Kidney (tissue), 14 donors: ENCODE measurements around the gene DTNB. TPM values are rescaled to one million over a fixed set of nuclear protein-coding genes. Genes with fewer than 3 reads are reported as not detected.
A peak's percentile ranks its signal among the peaks of the same experiment; 100 is the strongest.

Source experiments
- DNase-seq, 5 donors: peaks; one replicate each; pipeline ENCODE4 v3.0.0-alpha.2; 2013 to 2020
- FAIRE-seq: peaks from 2 replicates; lab custom pipeline; 2012; peaks lifted over from hg19 to GRCh38; lab: Jason Lieb, UNC
- H3K27ac ChIP-seq, 2 donors: one replicate each; pipeline ENCODE4 v1.7.0; 2013; ENCODE audit warnings: low read depth in 2 of 2, low read length in 2 of 2, inconsistent platforms in 1 of 2
- H3K27me3 ChIP-seq: one replicate; pipeline ENCODE4 v1.7.1; 2013; ENCODE audit warnings: low read length, inconsistent platforms; ENCODE audit not compliant: control insufficient read depth, insufficient read depth
- H3K36me3 ChIP-seq, 3 donors: one replicate each; pipeline versions ENCODE4 v1.7.0 to v1.7.1; 2013; ENCODE audit warnings: low read length in 3 of 3, control low read depth in 1 of 3, inconsistent platforms in 1 of 3; ENCODE audit not compliant: insufficient read depth in 3 of 3, control insufficient read depth in 2 of 3
- H3K4me1 ChIP-seq, 3 donors: one replicate each; pipeline versions ENCODE4 v1.7.0 to v1.7.1; 2013; ENCODE audit warnings: low read length in 3 of 3, inconsistent platforms in 1 of 3, low read depth in 1 of 3; ENCODE audit not compliant: control insufficient read depth in 2 of 3, insufficient read depth in 2 of 3
- H3K4me3 ChIP-seq, 3 donors: one replicate each; pipeline versions ENCODE4 v1.7.0 to v1.8.1; 2013; ENCODE audit warnings: low read length in 3 of 3, control low read depth in 1 of 3, inconsistent platforms in 1 of 3
- H3K9ac ChIP-seq, 3 donors: one replicate each; pipeline versions ENCODE4 v1.7.0 to v1.7.1; 2013; ENCODE audit warnings: low read length in 3 of 3, control low read depth in 1 of 3, inconsistent platforms in 1 of 3
- H3K9me3 ChIP-seq, 3 donors: one replicate each; pipeline versions ENCODE4 v1.7.0 to v1.7.1; 2013; ENCODE audit warnings: low read length in 3 of 3, control low read depth in 1 of 3, inconsistent platforms in 1 of 3; ENCODE audit not compliant: control insufficient read depth in 2 of 3, insufficient read depth in 1 of 3
- intact Hi-C: fragments of 100-400 bp; cut with DNase I; formaldehyde crosslinking; loops from one replicate; pipeline ENCODE4 v1.11.1; 2022
- polyA plus RNA-seq: library from polyadenylated mRNA; stranded (reverse); fragments of 350-450 nt; fragmentation: Illumina TruSeq; extraction: RNeasy Lipid Tissue Mini Kit (QIAGEN cat#74804); gene quantifications from one replicate; pipeline ENCODE4 v1.2.3, GENCODE V29; 2014; ENCODE audit warnings: low read depth, low replicate concordance; ENCODE audit not compliant: insufficient read depth
- total RNA-seq: library from RNA; stranded (reverse); fragmentation: NEBNext Ultra II Directional; extraction: Animal tissue kit (Norgen Biotek cat#: 25700); gene quantifications from one replicate; pipeline ENCODE4 v1.2.1, GENCODE V29; 2021
- TF ChIP-seq, protein P1 (sequence below): IDR thresholded peaks from 3 replicates; pipeline ENCODE4 v1.5.1; 2012; ENCODE audit warnings: mild to moderate bottlenecking, moderate library complexity, borderline replicate concordance; ENCODE audit not compliant: insufficient read depth; ENCODE audit errors: extremely low read depth
- donor health status: control.
- donor health status: control.
- donor health status: control.
- donor health status: control.
- donor health status: control.
- donor health status: DM: yes; HTN: yes; CAD: no.
- donor health status: Normal renal cell carcinoma (clear cell type).

Gene DTNB
- total and polyA plus RNA-seq, 2 donors from 2014 or later: 23.0 to 28.1 TPM

DNA sequence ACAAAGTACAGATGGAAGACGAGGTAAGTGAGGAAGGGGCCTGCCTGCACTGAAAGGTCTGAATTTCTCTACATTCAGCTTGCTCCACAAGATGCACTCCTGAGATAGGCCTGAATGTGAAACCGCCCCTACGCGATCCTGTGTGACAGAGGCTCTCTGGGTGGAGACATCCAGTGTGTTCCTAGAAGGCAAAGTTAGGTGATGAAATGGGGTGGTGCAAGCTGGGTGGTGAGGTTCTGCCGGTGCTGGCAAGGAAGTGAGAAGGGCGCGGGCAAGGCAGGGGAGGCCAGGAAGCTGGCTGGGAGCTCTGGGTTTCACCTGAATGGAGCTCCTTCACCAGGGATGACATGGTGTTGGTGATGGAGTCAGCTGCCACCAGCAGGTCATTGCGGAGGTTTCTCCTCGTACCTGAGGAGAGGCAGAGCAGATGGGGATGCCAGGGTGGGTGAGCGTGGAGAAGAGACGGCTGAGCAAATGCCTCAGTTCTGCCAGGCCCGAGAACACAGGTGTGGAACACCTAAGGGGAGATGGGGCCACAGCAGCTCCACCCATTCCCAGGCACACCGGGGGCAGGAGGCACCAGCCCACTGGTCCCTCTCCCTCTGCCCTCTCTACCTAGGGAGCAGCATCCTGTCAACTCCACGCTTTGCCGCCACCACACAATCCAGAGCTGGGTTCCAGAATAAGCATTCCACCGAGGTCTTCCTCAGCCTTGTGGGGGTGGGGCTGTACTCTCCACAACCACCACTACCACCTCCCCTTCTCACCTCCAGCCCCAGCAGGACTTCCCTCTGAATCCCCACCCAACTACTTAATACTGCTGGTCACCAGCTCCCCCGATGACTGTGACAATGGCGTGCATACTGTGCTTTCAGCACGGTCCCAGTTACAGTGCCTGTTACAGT, 286.2 kb downstream of the DTNB start:
- FAIRE-seq (no peak), DNase-seq (peak in 1 of 5 donors; percentile 53)
- H3K27me3 ChIP-seq: no peaks in the 10 kb centered on the region
- no peaks in the 10 kb centered on the region for H3K9me3 ChIP-seq
- H3K27ac ChIP-seq: no peak overlapping the region
- H3K9ac ChIP-seq: no peak overlapping the region
- TF ChIP-seq, protein P1, sequence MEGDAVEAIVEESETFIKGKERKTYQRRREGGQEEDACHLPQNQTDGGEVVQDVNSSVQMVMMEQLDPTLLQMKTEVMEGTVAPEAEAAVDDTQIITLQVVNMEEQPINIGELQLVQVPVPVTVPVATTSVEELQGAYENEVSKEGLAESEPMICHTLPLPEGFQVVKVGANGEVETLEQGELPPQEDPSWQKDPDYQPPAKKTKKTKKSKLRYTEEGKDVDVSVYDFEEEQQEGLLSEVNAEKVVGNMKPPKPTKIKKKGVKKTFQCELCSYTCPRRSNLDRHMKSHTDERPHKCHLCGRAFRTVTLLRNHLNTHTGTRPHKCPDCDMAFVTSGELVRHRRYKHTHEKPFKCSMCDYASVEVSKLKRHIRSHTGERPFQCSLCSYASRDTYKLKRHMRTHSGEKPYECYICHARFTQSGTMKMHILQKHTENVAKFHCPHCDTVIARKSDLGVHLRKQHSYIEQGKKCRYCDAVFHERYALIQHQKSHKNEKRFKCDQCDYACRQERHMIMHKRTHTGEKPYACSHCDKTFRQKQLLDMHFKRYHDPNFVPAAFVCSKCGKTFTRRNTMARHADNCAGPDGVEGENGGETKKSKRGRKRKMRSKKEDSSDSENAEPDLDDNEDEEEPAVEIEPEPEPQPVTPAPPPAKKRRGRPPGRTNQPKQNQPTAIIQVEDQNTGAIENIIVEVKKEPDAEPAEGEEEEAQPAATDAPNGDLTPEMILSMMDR: no peak
- peaks cover 0 to 5% (median 0%) of the 10 kb centered on the region in 3 donors for H3K36me3 ChIP-seq
- no peaks in the 10 kb centered on the region for H3K4me1 ChIP-seq
- no peak overlapping the region for H3K4me3 ChIP-seq
- intact Hi-C loops: no loop called here

DNA sequence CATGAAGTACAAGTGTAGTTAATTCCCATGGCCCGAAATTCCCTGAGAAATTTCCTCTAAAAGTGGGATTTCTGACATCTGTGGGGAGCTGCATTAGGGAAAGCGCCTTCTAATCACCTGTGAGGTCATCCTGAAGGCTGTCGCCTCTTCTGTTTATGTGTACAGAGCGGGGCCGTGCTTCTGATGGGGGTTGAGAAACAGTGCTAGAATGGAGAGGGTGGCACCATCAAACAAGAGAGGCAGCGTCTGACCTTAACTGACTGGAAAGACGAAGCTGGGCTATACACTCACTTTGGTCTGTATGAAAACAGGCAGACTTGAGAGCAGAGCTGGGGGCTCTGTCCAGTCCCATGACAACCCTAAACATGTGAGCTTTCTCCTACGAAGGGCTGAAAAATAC, 287.5 kb downstream of the DTNB start:
- Histone ChIP-seq H3K4me3 (no peak overlapping the region), H3K27me3 (no peaks in the 10 kb centered on the region), H3K4me1 (no peaks in the 10 kb centered on the region), H3K9ac (no peak overlapping the region), H3K27ac (no peak overlapping the region), H3K36me3 (peaks cover 0 to 5% (median 0%) of the 10 kb centered on the region in 3 donors), H3K9me3 (no peaks in the 10 kb centered on the region)
- FAIRE-seq (no peak), DNase-seq (peak in 1 of 5 donors; percentile 8)
- TF ChIP-seq, protein P1: no peak
- intact Hi-C loops: no loop called here

DNA sequence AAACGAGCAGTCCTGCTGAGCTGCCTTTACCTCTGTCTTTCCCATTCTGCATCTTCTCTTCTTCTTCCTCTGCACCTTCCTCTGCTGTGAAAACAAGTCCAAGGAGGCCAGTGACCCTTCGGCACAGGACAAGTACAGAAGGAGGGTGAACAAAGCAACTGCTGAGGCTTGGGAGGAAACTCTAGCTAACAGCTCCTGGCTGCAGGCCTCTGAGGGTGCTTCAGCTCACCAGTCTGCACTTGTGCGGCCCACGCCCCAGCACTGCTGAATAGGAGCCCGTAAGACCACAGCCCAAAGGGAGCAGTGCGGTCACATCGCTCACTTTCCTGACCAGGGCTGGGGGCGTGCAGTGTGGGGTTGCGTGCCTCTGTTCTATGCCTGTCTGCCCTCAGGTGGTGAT, 289.6 kb downstream of the DTNB start:
- H3K4me1 ChIP-seq: no peaks in the 10 kb centered on the region
- no peak for FAIRE-seq
- no peak overlapping the region for H3K9ac ChIP-seq
- no peak overlapping the region for H3K4me3 ChIP-seq
- H3K9me3 ChIP-seq: no peaks in the 10 kb centered on the region
- no peaks in the 10 kb centered on the region for H3K27me3 ChIP-seq
- intact Hi-C loops: no loop called here
- peaks cover 0 to 5% (median 0%) of the 10 kb centered on the region in 3 donors for H3K36me3 ChIP-seq
- H3K27ac ChIP-seq: no peak overlapping the region
- TF ChIP-seq, protein P1: no peak
- peak in 1 of 5 donors; percentile 76 for DNase-seq
